Right hindlimb (tissue), 1 donor: Measurements from ENCODE around the gene SCNN1A.

Source experiments
- DNase-seq: peaks from one replicate; pipeline ENCODE4 v3.0.0-alpha.2; 2018

SCNN1A gene

GRCh38 chr12:6330999-6331714, 44.2 kb downstream of the SCNN1A start:
- no peak for DNase-seq

- no peak for DNase-seq
Measured at GRCh38 chr12:6330192-6330591, 45.2 kb downstream of the SCNN1A start.

GRCh38 chr12:6329703-6330064, 45.7 kb downstream of the SCNN1A start:
- DNase-seq, result no peak

DNA sequence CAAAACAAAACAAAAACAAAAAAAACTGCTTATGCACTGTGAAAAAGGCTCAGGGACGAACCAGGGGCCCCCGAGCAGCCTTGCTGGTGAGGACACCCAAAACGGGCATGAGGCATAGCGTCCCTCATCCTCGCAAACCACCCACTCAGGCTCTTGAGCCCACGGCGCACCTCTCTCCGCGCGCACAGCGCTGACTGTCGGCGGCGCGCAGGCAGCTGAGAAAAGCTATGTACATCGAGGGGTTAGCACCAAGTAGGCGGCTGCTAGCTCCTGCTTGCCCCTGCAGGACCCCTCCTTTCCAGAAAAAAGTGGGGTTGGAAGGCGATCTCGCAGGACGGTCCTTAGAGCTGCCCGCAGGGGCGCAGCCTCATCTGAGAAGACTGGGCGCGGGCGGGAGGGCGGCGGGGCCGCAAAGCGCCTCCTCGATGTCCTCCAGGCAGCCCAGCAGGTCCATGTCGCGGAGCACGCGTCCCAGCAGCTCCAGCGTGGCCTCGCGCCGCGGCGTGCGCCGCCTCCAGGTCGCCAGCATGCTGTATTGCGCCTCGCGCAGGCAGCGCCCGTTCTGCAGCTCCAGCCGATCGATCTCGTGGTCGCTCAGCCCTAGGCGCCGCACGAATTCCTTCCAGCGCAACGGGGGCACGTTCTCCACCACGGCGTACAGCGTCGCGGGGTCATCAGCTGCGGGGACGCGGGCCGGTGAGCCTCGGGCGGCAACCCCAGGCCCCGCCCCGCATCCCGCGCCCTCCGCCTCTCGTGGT, 46.2 kb downstream of the SCNN1A start:
- DNase-seq, result no peak

GRCh38 chr12:6328045-6328779, 47.2 kb downstream of the SCNN1A start:
- DNase-seq, result no peak

- DNase-seq, result peak; percentile 54
Measured at GRCh38 chr12:6327229-6328041, 47.9 kb downstream of the SCNN1A start.

DNA sequence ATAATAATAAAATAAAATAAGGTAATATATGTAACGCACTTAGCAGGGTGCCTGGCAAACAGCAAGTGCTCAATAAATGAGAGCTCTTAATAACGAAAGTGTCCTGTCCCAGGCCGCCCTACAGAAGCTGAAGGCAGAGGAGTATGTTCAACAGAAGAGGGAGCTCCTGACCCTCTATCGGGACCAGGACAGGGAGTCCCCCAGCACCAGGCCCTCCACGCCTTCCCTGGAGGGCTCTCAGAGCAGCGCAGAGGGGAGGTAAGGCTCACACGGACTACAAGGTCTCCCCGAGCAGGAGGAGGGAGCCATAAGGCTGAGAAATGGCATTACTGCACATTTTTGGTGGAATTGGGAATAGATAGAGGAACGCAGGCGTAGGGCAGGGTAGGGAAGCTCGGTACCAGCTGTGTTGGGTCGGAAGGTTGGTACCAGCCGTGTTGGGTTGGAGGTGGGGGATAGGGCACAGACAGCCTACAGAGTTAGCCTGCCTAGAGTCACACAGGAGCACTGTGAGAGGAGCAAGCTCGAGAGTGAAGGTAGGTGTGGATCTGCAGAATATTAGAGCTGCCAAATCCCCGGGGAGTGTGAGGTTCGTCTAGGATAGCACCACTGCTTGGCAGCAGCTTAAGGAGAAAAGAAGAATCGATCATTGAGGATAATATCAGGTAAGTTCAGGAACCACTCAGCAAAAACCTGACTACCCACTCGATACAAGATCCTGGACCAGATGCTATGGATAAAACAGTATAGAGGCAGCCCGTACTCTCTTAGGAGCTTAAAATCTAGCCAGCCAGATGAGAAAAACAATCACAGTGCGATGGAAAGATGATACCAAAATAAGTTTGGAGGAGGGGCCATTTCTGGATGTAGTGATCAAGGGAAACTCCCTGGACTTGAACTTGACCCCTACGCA, 48.8 kb downstream of the SCNN1A start:
- DNase-seq, result peak; percentile 69

DNA sequence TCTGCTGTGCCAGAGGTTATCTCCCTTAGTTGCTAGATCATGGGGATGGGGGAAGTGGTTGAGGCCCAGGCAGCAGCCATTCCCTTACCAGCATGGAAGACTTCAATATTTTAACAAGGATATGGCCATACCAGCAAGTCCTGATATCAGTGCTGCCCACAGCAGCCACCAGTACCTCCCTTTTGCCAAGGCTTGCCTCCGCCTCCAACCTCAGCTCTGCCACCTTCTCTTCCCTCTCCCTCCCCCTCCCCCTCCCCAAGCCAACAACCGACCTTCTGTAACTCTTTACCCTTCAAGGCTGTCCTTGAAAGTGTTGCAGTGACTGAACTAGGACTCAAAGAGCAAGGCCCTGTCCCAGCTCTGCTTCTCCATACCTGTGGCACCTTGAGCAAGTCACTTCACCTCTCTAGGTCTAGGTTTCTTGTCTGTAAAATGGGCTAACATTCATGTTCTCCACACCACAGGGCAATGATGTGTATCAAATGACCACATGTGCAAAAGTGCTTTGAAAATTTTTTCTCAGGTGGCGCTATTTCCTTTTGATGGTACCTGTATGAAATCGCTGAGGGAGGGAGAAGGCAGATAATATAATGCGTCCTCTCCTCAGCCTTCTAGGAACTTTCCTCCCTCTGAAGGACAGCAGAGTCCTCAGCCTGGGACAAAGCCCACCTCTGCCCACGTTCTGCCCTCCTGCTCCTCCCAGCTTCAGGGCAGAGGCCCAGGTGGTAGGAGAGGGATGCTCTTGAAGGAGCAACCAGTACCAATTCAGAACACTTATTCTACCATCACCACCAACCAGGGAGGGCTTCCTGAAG, 50.2 kb downstream of the SCNN1A start:
- no peak for DNase-seq

DNA sequence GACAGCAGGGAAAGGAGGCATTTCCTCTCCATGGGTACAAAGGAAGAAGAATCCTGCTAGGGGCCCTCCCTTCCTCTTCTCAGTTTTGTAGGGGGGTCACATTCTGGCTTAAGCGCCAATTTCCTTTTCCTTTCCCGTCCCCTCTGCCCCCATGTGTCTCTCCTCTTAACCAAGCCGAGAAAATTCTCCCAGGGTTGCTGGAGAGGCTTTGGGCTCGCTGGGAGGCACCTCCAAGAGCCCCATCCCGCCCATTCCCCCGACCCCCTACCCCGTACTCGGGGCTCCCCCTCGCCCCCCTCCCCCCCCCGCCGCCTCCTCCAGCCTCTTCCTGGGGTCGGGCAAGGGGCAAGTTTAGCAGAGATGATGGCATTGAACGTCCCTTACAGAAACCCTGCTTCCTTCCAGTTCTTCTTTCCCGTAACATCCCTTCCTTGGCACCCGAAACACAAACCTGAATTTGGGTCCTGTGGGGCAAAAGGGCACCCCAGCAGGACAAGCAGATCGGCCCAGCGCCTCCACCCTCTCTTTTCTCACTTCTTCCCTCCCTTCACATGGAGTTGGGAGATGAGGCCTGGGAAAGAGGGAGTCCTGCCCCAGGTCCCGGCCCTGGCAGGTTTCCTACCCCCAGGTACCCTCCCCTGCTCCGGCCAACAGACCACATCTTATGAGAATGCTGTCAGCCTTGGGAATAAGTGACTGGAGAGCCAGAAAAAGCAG, 51.2 kb downstream of the SCNN1A start:
- DNase-seq, result no peak

- peak; percentile 72 for DNase-seq
Measured at GRCh38 chr12:6323340-6323994, 51.9 kb downstream of the SCNN1A start.

- no peak for DNase-seq
Measured at GRCh38 chr12:6322969-6323339, 52.4 kb downstream of the SCNN1A start.

DNA sequence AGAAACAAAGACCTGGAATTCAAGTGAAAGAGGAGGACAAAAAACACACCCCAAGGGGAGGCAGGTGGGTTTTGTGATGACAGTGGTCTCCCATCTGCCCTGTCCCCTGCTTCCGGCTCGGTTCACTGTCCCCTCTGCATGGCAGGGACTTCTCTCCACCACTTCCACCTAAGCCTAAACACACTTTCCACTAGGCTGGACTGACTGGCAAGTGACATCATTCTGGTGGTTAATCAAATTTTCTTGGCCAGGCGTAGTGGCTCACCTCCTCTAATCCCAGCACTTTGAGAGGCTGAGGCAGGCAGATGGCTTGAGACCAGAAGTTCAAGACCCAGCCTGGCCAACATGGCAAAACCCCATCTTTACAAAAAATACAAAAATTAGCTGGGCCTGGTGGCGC, 53.0 kb downstream of the SCNN1A start:
- DNase-seq, result no peak

- no peak for DNase-seq
Measured at GRCh38 chr12:6321905-6322304, 53.5 kb downstream of the SCNN1A start.

- DNase-seq, result no peak
Measured at GRCh38 chr12:6319446-6319845, 55.9 kb downstream of the SCNN1A start.

DNA sequence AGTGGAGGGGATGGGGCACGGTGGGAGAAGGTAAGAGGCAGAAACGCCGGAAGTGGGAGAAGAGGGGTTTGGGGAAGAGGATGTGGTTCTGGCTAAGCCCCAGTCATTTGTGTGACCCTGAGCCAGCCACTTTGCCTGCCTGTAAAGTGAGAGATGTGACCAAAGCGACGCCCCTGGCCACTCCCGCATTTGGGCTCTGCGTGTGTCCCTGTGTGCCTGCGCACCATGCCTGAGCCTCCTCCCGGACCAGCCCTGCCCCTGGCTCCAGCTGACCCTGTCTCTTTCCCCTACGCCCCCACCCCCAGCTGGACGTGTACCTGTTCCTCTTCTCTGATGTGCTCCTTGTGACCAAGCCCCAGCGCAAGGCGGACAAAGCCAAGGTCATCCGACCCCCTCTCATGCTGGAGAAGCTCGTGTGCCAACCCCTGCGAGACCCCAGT, 56.9 kb downstream of the SCNN1A start:
- no peak for DNase-seq

- DNase-seq, result no peak
Measured at GRCh38 chr12:6317693-6318439, 57.5 kb downstream of the SCNN1A start.

DNA sequence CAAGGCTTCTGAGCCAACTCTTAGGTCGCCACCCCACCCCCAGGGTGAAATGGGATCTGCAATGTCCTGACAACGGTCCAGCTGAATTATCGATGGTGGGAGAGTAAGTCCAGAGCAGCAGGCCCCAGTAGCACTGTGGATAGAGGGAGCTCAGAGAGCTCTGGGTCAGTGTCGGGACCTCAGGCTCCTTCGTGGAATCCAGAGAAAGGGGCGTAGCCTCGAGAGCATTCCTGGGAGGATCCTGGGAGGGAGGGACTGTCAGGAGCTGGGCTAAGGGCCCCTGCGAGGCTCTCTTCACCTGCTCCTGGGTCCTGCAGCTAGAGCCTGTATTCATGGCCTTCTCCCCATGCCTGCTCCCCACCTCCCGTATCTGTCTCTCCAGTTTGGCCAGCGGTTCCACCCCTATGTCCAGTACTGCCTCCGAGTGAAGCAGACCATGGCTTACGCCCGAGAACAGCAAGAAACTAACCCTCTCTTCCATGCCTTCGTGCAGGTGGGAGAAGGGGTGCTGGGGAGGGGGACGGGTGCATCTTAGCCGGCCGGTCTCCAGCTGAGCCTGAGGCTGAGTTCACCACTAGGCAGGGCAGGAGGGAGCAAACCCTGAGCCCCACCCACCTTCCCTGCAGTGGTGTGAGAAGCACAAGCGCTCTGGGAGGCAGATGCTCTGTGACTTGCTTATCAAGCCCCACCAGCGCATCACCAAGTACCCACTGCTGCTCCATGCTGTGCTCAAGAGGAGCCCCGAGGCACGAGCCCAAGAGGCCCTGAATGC, 58.3 kb downstream of the SCNN1A start:
- no peak for DNase-seq
